Measurements from ENCODE around the gene POTEF.
"Not testable (repeated sequence)": the region's sequence is repeated elsewhere in the genome, so short reads cannot be mapped to it uniquely, and the experiment has no call there.

Gene POTEF

DNA sequence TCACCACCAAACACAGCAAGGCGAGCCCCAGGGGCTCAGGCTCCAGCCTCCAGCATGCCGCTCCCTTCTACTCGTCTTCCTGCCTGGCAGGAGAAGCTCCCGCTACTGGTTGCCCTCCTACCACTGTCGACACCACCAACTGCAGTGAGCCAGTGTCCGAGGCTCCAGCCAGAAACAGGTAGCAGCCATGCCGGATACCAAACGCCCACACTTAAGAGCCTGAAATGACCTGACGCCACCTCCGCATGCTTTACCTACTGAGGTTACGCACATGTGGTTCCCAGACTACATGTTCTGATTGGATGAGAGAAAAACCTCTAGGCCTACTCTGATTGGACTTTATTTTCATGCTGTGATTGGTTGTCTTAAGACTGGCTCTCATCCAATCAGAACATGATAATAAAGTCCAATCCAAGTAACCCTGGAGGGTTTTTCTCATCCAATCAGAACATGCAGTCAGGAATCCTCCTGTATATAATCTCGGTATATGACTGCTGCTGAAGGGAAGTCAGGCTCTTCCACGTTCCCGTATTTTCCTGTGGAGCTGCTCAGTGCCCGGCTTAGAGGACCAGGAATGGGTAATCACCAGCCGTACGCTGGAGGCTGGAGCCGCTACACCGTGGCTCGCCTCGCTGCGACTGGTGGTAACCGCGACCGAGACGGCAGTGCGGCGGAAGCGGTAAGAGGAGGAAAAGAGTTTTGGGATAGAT lies at the start of gene POTEF:
Gene POTEF (minus strand): TSS at position 103 of the 710 bp plus-strand sequence. CDS start 8,707 bp downstream, outside the sequence.
- DNase-seq (ENCODE audit: low read depth in 3 of 3, low spot score in 1 of 3): not testable (repeated sequence)

DNA sequence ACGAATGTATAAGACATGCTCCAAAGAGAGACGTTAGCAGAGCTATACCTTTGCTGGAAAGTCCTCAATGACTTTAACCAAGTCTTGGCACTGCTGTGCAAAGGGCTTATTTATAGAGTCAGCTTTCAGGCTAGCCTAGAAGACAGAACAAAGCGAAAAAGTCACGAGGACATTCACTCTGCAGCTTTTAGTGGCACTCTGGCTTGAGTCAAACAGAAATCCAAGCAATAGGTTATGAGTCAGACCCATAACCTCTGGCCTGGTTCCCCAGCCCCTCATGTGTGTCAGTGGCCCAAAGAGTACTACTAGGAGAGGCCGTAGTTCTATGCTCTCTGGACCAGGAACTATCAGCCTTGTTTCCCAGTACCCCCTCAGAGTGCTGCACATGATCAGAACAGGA lies 45.8 kb upstream of the POTEF start:
- DNase-seq (ENCODE audit: low read depth in 3 of 3, low spot score in 1 of 3): not testable (repeated sequence)

DNA sequence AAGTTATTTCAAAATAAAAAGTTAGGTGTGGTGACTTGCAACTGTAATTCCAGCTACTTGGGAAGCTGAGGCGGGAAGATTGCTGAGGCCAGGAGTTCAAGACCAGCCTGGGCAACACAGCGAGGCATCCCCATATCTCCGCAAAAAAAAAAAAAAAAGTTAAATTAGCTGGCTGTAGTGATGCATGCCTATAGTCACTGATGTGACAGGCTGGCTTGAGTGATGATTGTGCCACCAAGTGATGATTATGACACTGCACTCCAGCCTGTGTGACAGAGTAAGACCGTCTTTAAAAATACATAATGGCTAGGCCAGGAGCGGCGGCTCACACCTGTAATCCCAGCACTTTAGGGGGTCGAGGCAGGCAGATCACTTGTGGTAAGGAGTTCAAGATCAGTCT lies 40.9 kb upstream of the POTEF start:
- no peak for DNase-seq (ENCODE audit: low read depth in 3 of 3, low spot score in 1 of 3)

DNA sequence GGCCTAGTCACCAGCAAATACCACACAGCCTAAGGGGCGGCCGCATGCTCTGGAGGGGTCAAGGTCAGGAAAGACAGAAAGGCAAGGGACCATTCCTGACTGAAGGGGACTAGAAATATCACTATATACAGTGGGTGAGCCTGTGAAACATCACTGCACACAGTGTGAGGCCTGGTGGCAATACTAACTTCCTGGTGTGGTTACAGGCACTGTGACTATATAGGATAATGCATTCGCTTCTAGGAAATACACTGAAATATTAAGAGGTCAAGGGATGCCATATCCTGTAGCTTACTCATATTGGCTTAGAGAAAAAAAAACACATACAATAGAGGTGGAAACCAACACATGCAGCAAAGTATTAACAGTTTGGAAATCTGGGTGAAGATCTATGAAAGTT lies 40.1 kb upstream of the POTEF start:
- not testable (repeated sequence) for DNase-seq (ENCODE audit: low read depth in 3 of 3, low spot score in 1 of 3)

DNA sequence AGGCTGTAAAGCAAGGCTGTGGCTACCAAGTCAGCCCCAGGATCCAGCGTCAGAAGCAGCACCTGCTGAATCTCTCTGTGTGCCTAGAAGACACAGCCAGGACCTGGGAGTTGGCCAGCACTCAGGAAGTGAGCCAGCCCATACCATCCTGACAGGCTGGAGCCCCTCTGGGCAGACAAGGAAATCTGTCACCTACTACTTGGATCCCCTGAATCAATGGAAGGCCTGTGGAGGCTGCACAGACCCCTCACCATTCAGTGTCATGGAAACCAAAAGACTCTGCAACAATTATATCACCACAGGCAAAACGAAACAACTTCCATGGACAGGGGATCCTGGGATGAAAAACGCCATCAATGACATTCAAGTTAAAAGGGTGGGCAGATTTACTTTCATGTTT lies 37.6 kb upstream of the POTEF start:
- DNase-seq (ENCODE audit: low read depth in 3 of 3, low spot score in 1 of 3): not testable (repeated sequence)

DNA sequence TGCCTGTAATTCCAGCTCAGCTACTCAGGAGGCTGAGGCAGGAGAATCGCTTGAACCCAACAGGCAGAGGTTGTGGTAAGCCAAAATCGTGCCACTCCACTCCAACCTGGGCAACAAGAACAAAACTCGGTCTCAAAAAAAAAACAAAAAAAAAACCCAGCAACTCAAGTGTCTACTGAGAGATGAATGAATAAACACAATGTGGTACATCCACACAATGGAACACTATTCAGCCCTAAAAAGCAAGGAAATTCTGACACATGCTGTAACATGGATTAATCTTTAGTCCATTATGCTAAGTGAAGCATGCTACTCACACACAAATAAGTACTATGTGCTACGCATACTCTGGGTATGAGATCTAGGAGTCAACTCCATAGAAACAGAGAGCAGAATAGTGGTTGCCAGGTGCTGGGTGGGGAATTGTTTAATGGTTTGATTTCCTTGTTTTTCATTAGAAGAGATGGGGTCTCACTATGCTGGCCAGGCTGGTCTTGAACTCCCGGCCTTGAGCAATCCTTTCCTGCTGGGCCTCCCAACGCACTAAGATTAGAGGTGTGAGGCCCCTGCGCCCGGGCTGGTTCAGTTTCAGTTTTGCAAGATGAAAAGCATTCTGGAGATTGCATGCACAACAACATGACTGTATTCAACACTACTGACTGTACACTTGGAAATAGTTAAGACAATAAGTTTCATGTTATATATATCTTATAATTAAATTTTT lies 36.4 kb upstream of the POTEF start:
- DNase-seq (ENCODE audit: low read depth in 3 of 3, low spot score in 1 of 3): no peak

DNA sequence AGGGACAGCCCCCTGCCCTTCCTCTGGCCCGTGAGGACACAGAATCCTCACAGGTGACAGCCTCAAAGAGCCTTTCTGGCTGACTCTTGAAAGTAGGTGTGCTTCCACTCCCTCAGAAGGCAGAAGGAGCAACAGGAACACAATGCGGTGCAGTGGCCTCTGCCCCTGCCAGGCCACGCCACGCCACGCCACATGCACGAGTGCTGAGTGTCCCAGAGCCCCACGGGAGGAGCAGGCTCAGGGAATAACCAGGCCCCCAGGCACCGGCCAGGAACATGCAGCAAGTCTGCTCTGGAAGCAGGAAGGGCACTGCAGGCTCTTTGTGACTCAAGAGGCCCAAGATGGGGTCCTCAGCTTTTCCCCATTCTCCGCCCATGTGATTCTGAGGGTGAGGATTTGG lies 33.9 kb upstream of the POTEF start:
- no peak for DNase-seq (ENCODE audit: low read depth in 3 of 3, low spot score in 1 of 3)

DNA sequence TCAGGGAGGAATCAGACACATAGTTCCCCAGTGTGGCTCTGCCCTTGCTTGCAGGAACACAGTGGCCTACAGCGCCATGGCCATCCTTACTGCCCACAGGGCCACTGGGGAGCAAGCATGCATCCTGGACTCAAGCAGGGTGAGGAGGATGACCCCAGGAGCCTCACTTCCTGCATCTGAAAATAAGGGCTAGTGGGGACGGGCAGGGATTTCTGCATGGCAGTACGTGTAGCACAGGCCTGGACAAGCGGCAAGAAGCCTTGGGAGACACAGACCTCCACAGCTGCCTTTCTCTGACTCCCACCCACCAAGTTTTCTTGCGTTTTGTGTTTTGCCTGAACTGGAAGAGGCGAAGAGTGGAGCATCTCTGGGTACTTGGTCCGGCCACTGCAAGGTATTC lies 33.5 kb upstream of the POTEF start:
- not testable (repeated sequence) for DNase-seq (ENCODE audit: low read depth in 3 of 3, low spot score in 1 of 3)

DNA sequence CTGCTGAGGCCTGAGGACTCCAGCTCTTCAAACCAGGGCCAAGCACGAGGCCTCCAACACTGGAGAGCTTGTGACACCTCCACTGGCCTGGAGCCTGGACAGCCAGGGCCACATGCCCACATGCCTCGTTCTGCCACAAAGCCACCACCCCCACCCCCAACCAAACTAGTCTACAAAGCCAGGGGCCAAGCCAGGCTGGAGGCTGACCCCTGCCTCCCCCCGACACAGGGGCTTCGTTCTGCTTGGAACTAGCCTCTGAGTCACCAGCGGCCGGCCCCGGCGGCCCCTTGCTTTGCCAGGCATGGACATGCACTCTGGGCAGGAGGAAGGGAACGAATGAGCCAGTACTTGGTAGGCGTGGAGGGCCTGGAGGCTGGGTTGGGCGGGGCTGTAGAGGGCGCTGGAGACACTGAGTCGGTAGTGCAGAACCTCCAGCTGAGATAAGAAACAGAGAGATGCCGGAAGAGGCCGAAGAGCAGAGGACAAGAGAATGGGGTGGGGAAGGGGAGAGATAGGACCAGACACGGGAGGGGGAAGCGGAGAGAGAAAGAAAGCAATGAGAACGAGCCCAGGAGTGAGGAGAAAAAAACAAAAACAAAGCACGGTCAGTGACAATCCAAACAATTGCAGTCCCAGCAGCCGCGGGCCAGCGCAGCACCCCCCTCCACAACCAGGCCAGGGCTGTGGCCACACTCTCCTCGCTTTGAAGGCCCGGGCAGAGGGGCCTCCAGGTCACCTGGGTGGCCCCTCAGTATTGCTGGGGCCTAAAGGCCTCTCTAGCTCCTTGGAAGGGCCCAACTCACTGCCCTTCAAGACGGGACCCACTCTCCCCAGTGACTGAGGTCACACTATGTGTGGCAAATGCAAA lies 32.0 kb upstream of the POTEF start:
- not testable (repeated sequence) for DNase-seq (ENCODE audit: low read depth in 3 of 3, low spot score in 1 of 3)

DNA sequence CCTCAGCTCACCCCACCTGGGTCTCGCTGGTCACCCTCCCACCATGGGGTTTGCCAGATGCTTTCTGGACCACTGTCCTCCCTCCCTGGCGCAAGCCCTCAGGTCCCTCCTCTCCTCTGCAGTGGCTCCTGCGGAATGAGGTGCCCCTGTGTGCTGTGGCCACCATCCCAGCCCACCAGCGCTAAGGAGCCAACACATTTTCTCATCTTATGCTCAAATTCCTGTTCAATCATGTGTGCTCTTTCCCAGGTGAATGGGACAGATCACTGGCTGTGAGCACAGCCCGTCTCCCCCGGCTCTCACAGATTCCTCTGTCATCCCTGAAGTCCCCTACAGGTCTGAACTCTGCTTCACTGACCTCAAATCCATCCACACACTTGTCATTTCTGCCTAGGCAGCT lies 31.1 kb upstream of the POTEF start:
- DNase-seq (ENCODE audit: low read depth in 3 of 3, low spot score in 1 of 3): no peak

DNA sequence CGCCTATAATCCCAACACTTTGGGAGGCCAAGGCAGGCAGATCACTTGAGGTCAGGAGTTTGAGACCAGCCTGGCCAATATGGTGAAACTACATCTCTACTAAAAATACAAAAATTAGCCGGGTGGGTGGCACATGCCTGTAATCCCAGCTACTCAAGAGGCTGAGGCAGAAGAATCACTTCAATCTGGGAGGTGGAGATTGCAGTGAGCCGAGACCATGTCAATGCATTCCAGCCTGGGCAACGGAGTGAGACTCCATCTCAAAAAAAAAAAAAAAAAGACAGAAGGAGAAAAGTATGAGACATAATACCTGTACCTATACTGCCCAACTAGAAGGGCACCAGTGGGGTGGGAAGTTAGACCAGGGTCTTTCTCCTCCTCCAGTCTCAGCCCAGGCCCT lies 30.4 kb upstream of the POTEF start:
- not testable (repeated sequence) for DNase-seq (ENCODE audit: low read depth in 3 of 3, low spot score in 1 of 3)

DNA sequence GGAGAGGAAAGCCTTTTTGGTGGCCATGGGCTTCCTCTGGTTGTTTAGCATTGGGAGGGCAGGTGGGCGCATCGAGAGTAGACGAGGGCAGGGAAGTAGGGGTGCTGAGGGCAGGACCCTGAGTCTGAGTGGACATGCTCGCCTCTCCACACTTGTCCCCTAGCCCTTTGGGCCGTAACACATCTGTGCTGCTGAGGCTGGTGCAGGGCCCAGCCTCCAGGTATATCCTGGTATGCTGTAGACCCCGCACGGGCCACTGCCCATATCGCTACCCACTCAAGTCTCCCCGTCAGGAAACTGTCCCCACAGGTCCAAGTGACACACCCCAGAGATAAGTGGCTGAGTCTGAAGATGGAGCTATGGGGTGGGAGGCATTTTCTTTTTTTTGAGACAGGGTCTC lies 29.6 kb upstream of the POTEF start:
- DNase-seq (ENCODE audit: low read depth in 3 of 3, low spot score in 1 of 3): no peak

DNA sequence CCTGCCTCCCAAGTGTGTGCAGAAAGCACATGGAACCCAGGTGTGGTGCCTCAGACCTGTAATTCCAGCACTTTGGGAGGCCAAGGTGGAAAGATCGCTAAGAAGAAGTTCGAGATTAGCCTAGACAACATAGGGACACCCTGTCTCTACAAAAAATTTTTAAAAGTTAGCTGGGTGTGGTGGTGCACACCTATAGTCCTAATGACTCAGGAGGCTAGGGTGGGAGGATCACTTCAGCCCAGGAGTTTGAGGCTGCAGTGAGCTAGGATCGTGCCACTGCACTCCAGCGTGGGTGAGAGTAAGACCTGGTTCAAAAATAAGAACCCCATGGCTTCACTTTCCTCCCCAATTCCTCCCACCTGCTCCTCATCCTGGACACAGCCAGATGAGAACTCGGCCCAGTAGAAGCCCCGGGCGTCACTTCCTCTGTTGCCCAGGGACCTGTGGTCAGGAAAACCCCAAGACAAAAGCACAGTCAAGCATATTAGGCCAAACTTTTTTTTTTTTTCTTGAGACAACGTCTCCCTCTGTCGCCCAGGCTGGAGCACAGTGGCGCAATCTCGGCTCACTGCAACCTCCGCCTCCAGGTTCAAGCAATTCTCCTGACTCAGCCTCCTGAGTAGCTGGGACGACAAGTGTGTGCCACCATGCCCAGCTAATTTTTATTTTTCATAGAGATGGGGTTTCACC lies 28.9 kb upstream of the POTEF start:
- DNase-seq (ENCODE audit: low read depth in 3 of 3, low spot score in 1 of 3): not testable (repeated sequence)

DNA sequence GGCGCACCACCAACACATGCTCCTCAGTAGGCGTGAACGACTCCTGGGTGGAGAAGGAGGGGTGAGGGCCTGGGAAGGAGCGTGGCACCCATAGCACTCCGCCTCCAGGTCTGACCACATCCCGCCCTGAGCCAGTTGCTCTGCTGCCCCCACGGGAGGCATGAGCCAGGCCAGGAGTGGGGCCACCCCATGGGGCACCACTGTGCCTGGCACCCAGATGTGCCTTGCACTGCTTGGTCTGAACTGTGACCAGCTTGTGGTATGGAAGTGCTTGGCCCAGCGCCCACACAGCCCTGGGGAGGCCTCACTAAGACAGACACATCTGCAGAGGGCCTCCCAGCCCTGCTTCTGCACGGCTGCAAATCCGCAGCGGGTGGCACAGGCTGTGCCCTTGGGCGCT lies 28.3 kb upstream of the POTEF start:
- not testable (repeated sequence) for DNase-seq (ENCODE audit: low read depth in 3 of 3, low spot score in 1 of 3)

DNA sequence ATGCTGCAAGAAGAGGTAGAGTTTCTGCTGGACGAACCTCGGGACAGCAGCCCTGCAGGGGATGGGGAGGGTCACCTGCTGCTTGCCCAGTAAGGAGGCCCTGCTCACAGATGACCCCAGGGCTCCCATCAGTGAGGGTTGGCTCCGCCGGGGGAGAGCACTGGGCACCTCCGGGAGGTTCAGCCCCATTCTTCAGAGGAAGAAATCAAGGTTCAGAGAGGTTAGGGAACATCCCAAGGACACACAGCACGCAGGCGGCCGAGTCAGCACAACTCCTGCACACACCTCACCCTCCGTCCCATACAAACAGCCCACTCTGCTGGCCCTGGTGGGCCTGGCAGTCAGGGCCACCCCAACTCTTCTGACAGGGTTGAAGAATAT lies 27.6 kb upstream of the POTEF start:
- DNase-seq (ENCODE audit: low read depth in 3 of 3, low spot score in 1 of 3): no peak

DNA sequence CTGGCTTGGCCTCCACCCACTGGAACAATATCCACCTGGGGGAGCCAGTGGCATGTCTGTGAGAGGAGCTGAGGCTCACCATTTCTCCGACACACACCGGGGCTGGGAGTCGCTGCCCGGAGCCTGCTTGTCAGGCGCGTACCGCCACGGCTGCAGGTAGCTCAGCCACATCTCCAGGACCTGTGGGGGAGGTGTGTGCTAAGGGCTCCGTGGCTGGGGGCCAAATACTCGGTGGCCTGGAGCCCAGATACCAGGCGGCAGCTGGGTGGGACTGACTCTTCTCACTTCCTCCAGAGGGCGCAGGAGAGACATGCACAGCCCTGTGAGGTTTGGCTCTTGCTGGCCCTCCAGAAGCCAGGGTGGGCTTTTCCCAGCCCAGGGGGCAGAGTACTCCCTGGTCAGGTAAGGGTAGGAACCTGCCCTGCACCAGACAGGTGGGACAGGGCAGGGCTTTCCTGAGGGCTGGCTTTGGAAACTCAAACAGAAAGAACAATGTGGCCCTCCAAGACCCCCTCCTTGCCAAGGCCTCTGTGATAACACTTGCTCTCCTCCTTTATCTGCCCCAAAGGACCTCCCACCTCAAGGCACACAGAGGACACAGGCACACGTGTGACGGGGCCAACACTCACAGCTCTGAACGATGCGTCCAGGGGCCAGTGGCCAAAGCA lies 27.1 kb upstream of the POTEF start:
- not testable (repeated sequence) for DNase-seq (ENCODE audit: low read depth in 3 of 3, low spot score in 1 of 3)

DNA sequence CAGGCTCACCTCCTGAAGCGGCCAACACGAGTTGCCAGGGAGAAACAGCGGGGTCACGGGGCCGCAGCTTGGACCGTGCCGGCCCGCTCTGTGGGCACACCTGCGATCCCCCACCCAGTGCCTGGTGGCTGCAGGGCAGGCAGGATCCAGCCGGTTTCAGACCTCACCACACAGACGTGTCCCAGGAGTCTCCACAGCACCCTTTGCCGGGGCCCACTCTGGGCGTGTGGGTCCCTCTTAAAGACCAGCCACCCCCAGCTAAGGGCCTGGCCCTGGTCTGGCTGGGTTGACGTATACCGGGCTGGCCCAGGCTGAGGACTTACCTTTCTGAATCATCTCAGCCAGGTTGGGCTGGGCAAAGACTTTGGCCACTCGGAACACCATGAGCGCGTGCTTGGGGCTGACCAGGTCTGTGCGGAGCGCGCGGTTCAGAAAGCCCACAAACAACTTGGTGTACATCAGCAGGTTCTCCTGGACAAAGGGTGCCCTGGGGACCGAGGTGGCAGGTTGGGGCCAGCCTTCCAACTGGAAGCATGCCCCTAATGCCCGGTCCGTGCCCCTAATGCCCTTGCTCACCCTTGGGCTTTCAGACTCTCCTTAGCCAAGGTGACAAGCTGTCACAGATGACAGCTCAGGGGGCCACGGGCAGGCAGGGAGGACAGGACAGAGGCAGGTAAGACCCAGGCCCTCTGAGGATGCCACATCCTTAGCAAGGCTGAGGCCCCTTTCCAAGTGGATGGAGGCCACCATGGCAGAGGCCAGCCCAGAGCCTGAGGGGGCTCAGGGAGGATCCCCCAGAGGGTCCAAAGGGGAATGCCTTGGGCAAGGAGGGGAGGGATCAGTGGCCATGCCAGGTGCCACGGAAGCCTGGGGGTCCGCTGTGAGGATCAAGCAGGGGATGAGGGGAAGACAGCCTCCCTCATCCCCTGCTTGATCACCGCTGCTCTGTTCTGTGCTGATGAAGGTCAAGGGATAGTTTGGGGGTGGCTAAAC lies 26.0 kb upstream of the POTEF start:
- no peak for DNase-seq (ENCODE audit: low read depth in 3 of 3, low spot score in 1 of 3)

DNA sequence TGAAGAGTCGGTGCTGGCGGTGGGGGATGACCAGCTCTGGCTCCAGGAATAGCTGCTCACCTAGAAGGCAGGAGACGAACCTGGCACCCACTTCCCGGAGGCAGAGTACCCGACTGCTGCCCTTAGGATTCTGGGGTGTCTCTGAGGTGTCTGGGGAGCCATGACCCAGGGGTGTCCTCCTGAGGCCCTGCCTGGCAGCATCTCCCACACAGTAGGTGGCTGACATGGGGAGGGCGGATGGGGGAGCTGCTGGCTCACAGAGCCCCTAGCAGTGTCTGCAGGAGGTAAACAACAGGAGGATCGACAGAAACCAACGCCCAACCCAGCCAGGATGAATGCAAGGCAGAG lies 25.4 kb upstream of the POTEF start:
- DNase-seq (ENCODE audit: low read depth in 3 of 3, low spot score in 1 of 3): not testable (repeated sequence)

DNA sequence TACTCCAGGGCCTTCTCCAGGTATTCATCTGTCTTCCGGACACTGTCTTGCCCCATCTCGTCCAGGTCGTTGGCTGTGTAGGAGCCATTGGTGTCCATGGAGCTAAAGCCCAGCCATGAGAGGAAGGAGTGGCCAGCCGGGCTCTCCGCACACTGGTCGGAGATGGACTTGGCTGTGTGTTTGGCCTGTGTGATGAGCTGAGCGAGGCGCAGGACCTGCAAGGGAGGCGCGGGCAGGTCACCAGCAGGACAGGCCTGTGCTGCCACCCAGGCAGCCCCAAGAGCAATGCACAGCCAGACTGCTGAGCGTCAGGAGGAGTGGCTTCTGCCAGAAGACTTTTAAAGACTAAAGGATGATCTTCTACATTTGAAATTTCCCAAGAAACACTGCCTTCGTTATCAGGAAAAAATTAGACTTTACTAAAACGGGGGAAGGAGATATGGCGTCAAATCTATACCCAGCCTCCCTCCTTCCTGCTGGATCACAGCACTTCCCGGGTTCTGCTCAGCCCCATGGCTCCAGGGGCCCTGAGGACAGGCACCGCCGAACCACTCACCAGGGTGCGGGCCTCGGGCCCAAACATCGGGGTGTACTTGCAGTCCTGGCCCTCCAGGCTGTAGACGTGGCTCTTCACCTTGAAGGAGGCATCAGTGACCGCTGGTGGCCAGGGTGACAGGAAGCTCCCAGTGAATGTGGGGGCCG lies 24.9 kb upstream of the POTEF start:
- DNase-seq (ENCODE audit: low read depth in 3 of 3, low spot score in 1 of 3): not testable (repeated sequence)
